D721Med (cell line): Measurements from ENCODE around the gene LIN52.

Experiments
- DNase-seq: peaks from one replicate; pipeline ENCODE4 v3.0.0; 2011; ENCODE audit warnings: low spot score; ENCODE audit not compliant: insufficient read length
- FAIRE-seq: peaks from 2 replicates; lab custom pipeline; 2011; peaks lifted over from hg19 to GRCh38; lab: Jason Lieb, UNC
- CTCF ChIP-seq: IDR thresholded peaks from 2 replicates; pipeline ENCODE4 v1.5.1; 2012; ENCODE audit warnings: mild to moderate bottlenecking, control low read depth; ENCODE audit not compliant: insufficient read depth; ENCODE audit errors: missing control alignments

The LIN52 gene

GRCh38 chr14:74244115-74244514 is 159.4 kb downstream of the LIN52 start:
- FAIRE-seq (no peak), DNase-seq (no peak)
- TF ChIP-seq CTCF, result no peak

GRCh38 chr14:74245292-74245691 is 160.5 kb downstream of the LIN52 start:
- DNase-seq (no peak), FAIRE-seq (no peak)

GRCh38 chr14:74246542-74246941 is 161.8 kb downstream of the LIN52 start:
- FAIRE-seq (no peak), DNase-seq (no peak)
- no peak for TF ChIP-seq CTCF

More at GRCh38 chr14:74245292-74245691, 160.5 kb downstream of the LIN52 start:
- TF ChIP-seq CTCF, result no peak

- TF ChIP-seq CTCF, result no peak
- no peak for FAIRE-seq
- no peak for DNase-seq
Measured at GRCh38 chr14:74248017-74248416, 163.3 kb downstream of the LIN52 start.

- FAIRE-seq, result no peak
- no peak for DNase-seq
- no peak for TF ChIP-seq CTCF
Measured at GRCh38 chr14:74249433-74250375, 164.9 kb downstream of the LIN52 start.
